Inflammatory macrophage treated with lipopolysaccharide for 4 hours (primary cell): ENCODE results near the gene SMAD5.

ENCODE experiments used
- DNase-seq: peaks from one replicate; pipeline ENCODE4 v3.0.0-alpha.2; 2020

Gene SMAD5

GRCh38 chr5:136200130-136200529, 67.5 kb downstream of the SMAD5 start:
- no peak for DNase-seq

GRCh38 chr5:136200761-136201160, 68.1 kb downstream of the SMAD5 start:
- DNase-seq: no peak

DNA sequence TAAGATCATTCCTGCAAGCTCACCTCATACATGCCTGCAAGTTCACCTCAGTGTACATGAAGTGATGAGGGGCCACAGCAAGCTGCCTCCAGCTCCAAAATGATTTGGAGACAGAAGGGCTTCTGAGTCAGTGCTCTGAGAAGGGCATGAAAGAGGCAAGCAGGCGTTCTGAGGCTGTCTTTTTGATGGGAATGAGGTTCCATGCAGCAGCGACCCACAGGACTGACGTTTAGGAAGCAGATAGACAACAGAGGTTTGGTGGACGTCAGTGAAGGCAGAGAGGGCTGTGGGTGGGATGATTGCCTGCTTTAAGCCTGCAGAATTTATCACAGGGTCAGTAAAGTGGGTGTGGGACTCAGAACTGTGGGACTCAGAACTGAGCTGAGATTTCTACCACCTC, 69.2 kb downstream of the SMAD5 start:
- no peak for DNase-seq

- no peak for DNase-seq
These were observed 70.0 kb downstream of the SMAD5 start for GRCh38 chr5:136202469-136203205.

- no peak for DNase-seq
These were observed 70.8 kb downstream of the SMAD5 start for GRCh38 chr5:136203303-136203922.

DNA sequence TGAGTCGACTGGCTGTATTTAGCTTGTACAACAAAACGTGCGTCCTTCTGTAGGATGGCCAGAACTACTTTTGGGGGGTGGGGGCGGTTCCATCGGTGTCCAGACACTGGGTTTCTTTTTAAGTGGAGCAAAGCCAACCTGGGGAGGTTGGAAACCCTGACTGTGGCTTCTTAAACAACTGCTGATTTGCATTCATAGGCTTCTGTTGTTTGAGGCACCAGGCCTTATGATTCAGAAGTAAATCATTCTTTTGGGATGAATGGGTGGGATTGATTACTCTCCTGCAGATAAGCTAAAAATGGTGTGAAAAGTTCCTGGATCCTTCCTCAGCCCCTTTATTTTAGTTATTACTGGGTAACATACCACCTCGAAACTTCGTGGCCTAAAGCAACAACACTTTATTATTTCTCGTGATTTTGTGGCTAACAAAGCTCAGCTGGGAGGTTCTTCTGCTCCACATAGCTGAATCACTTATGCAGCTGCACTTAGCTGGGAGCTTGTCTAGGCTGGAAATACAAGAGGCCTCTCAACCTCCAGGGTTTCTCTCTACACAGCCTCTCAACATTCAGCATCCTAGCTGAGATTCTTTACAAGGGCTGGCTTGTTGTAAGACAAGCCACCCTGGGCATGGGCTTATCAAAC, 72.5 kb downstream of the SMAD5 start:
- DNase-seq: no peak

- DNase-seq: no peak
These were observed 73.3 kb downstream of the SMAD5 start for GRCh38 chr5:136205941-136206340.

DNA sequence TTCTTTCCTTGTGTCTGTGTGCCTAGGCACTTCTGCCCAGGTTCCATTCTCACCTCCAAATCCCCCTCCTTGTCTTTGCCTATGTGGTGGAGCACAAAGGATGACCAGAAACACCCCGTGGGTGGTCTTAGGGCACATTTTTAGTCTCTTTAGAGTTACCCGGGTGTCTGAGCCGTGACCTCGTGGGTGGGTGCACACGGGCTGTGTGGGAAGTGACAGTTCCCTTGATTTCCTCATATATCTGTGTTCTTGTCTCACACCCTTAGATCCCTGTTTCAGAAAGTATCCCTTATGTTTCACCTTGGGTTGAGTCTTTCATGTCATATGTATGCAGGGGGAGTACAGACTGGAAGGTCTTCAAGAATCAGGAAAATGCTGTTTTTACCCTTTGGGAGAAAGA, 73.7 kb downstream of the SMAD5 start:
- DNase-seq: no peak

DNA sequence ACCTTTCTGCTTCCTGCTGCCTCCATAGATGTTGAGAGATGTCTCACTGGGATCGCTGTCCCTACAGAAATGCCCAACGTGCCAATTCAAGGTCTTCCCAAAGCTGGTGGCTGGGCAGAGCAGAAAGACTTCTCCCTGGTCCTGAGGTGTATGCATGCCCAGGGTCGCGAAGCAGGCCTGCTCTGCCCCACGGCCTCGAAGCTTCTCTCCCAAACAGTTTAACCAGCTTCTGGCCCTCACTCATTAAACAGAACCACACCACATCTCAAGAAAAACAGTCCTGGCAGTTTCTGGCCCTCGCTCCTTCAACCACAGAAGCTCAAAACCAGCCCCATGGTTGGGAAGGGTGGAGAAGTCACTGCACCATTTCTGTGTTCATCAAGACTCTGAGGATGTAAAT, 75.0 kb downstream of the SMAD5 start:
- DNase-seq: no peak

DNA sequence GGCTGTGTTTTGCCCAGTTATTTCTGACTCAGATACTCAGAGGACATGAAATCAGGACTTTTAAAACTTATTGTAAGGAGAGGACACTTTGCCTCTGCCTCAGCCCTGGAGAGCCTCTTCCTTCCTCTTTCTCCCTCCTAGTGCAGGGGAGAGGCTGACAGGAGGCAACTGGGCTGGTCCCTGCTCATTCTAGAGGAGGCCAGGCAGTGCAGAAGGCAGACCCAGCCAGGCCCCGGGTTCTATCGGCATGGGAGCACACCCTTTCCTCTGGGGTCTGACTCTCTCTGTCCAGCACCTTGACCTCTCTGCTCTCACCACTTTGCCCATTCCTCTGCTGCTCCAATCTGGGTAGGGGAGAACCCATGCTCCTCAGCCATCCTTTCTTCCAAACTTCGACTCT, 76.3 kb downstream of the SMAD5 start:
- DNase-seq: no peak

- no peak for DNase-seq
These were observed 76.8 kb downstream of the SMAD5 start for GRCh38 chr5:136209346-136209910.

- no peak for DNase-seq
These were observed 77.6 kb downstream of the SMAD5 start for GRCh38 chr5:136210259-136210658.

- no peak for DNase-seq
These were observed 78.8 kb downstream of the SMAD5 start for GRCh38 chr5:136211282-136212040.

GRCh38 chr5:136212252-136212721, 79.6 kb downstream of the SMAD5 start:
- peak; percentile 32 for DNase-seq

DNA sequence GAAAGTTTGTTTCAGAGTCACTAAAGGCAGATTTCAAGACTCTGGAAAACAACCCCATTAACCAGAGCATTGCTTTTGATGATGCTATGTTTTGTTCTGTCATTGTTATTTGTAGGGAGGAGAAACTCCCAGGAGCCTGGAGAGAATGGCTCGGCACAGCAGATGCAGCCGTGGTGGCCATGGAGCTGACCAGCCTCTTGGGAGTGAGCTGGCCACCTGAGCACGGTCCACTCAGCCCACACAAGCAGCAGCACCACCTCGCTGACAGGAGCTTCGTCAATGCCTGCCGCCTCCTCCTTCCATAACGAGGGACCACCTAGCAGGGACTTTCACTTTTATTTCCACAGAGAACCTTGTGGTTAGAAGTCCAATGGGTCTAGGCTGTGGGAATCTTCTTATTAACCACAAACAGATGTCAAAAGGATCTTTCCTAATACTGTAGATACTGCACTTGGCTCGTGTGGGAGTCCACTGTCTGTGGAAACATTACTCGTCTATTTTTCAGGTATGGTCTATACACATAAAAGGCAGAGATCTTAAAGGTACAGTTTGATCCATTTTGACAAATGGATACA, 81.4 kb downstream of the SMAD5 start:
- no peak for DNase-seq

GRCh38 chr5:136215812-136216211, 83.2 kb downstream of the SMAD5 start:
- DNase-seq: no peak

DNA sequence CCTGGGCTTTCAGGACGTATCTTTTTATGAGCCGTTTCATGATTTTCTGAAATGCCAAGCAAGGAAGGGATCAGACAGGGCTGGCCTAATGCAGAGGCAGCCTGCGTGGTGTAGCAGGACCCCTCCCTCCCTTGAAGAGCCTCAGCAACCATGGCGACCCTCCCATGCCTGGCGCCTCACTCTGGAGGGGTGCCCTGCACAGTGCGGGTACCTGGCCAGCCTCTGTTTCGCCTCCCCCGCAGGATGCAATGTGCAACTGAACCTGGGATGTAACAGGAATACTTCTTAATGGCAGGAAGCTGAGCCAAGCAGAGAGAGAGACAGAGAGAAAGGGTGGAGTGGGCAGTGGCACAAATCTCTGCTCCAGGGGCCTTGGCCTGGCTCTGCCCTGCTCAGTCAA, 83.6 kb downstream of the SMAD5 start:
- DNase-seq: no peak

DNA sequence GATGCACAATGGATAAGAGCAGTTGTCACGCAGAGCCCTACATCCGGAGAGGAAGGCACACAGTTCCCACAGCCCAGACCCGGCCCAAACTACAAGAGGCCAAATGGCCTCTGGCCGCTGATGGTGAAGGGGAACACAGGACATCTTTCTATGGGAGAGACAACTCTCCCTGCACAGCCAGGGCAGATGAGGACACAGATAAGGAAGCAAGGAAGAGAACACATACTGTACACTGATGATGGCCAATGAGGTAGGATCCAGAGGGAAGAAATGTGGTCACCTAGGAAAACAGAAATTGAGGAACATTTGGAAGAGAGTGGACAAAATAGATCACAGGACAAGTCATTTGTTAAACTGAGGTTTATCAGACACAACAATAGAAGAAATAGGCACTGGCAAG, 88.7 kb downstream of the SMAD5 start:
- no peak for DNase-seq

DNA sequence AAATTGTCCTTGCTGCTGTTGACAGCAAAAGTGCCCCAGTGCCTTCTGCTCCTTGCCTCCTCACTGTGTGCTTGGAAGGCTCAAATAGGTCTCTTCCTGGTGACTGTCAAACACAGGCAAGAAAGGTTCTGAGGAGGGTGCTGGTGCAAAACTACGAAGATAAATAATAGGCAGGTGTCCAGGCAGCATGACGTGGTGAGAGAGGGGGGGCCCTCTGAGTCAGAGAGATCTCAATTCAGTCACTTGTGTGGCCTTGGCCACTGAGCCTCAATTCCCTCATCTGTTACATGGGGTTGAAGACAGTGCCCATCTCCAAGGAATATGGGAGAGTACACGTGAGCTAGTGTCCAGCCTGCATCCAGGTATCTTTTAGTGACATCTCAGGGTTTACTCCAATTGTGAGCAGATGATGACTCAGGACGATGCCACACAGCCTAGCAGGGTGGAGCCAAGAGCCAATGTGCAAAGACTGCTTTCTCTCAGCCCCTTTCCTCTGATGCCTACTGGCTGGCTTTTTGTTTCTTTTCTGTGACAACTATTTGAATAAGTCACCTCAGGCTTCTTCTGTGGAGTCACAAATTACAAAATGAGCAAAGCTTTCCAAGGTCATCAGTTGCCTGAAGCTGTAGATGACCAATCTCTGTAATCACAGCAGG, 90.1 kb downstream of the SMAD5 start:
- DNase-seq: no peak

- no peak for DNase-seq
These were observed 93.2 kb downstream of the SMAD5 start for GRCh38 chr5:136225796-136226195.

GRCh38 chr5:136226401-136226800, 93.8 kb downstream of the SMAD5 start:
- DNase-seq: no peak

DNA sequence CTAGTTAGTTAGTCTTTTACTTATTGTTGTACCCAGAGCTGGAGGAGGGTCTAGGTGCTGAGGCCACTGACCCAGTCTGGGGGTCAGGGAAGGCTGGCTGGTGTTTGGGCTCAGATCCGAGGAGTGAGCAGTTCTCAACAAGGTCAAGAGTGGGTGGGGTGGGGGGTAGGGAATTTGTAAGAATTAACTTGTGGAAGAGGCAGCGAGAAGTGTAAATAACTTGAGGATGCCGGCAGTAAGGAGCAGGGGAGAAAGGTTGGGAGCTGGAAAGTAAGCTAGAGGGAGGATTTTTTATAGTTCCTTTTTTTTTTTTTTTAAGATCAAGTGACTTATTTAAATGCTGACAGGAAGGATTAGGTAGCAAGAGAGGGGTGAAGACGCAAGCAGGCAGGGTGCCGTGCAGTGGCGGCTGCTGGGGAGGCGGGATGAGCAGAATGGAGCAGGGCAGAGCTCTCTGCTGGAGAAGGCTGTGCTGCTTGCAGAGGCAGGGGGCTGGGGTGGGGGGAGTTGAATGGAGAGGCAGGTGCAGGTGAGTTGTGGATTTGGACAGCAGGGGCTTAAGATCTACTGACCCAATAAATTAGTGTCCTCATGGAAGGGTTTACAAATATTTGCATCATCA, 95.6 kb downstream of the SMAD5 start:
- no peak for DNase-seq
